Activated B cell treated with CpG ODN at 0.5 μM for 24 hours (primary cell): ENCODE data around the gene TOM1L1. TPM values are rescaled to one million over a fixed set of nuclear protein-coding genes. Genes with fewer than 3 reads are reported as not detected.

Experiments
- ATAC-seq: fragments of 200-7000 bp; cut with Tn5 transposase; one replicate; pipeline ENCODE4 v1.10.0; 2021; ENCODE audit warnings: low read depth, mild to moderate bottlenecking, moderate library complexity
- CTCF ChIA-PET: fragments of 350-600 bp; sonication (Branson Sonifier 250); formaldehyde crosslinking; loops from one replicate; lab custom pipeline; 2021; ENCODE audit warnings: antibody characterized with exemption; lab: Charles Lee
- POLR2A ChIA-PET: fragments of 350-600 bp; sonication (Branson Sonifier 250); formaldehyde crosslinking; loops from one replicate; lab custom pipeline; 2021; ENCODE audit warnings: antibody characterized with exemption; lab: Charles Lee
- DNase-seq: peaks from one replicate; pipeline ENCODE4 v3.0.0; 2022
- H3K27ac Mint-ChIP-seq: one replicate; pipeline ENCODE4 v1.8.0; 2020; ENCODE audit warnings: mixed read lengths
- H3K27me3 Mint-ChIP-seq: one replicate; pipeline ENCODE4 v1.8.0; 2021; ENCODE audit warnings: mixed read lengths
- H3K36me3 Mint-ChIP-seq: one replicate; pipeline ENCODE4 v1.8.0; 2021; ENCODE audit warnings: low read depth, mixed read lengths
- H3K4me1 Mint-ChIP-seq: one replicate; pipeline ENCODE4 v1.8.0; 2021; ENCODE audit warnings: mixed read lengths
- H3K4me3 Mint-ChIP-seq: one replicate; pipeline ENCODE4 v1.8.0; 2020; ENCODE audit warnings: mild to moderate bottlenecking, mixed read lengths
- H3K9me3 Mint-ChIP-seq: one replicate; pipeline ENCODE4 v1.8.0; 2020; ENCODE audit warnings: mixed read lengths
- CTCF ChIP-seq: fragments of 200-600 bp; IDR thresholded peaks from one replicate; pipeline ENCODE4 v1.8.0; 2022; ENCODE audit warnings: antibody characterized with exemption, mild to moderate bottlenecking
- intact Hi-C: fragments of 100-400 bp; cut with micrococcal nuclease; formaldehyde crosslinking; loops from one replicate; pipeline ENCODE4 v1.15.1; 2024
- total RNA-seq: library from RNA; stranded (reverse); gene quantifications from 2 replicates; pipeline ENCODE4 v1.2.3, GENCODE V29; 2022

The TOM1L1 gene
- total RNA-seq, 1 donor from 2014 or later: not detected

GRCh38 chr17:54948380-54948779 is 47.7 kb downstream of the TOM1L1 start:
- no peak for TF ChIP-seq CTCF

GRCh38 chr17:54950116-54950515 is 49.5 kb downstream of the TOM1L1 start:
- CTCF ChIA-PET: no interaction called here

More at GRCh38 chr17:54948380-54948779, 47.7 kb downstream of the TOM1L1 start:
- ChIA-PET CTCF (no interaction called here), POLR2A (no interaction called here)
- H3K9me3 Mint-ChIP-seq: no peaks in the 10 kb centered on the region
- ATAC-seq (no peak), DNase-seq (no peak)
- H3K27ac Mint-ChIP-seq: no peak overlapping the region
- H3K27me3 Mint-ChIP-seq: peaks cover 2% of the 10 kb centered on the region
- H3K36me3 Mint-ChIP-seq: peaks cover 2% of the 10 kb centered on the region
- H3K4me1 Mint-ChIP-seq: no peaks in the 10 kb centered on the region
- intact Hi-C loops: no loop called here
- no peak overlapping the region for H3K4me3 Mint-ChIP-seq

GRCh38 chr17:54951286-54951685 is 50.6 kb downstream of the TOM1L1 start:
- POLR2A ChIA-PET: no interaction called here
- ATAC-seq (no peak), DNase-seq (no peak)
- H3K4me1 Mint-ChIP-seq: no peaks in the 10 kb centered on the region
- peaks cover 2% of the 10 kb centered on the region for H3K27me3 Mint-ChIP-seq
- H3K27ac Mint-ChIP-seq: no peak overlapping the region
- intact Hi-C loops: no loop called here
- no peaks in the 10 kb centered on the region for H3K9me3 Mint-ChIP-seq
- CTCF ChIA-PET: no interaction called here
- H3K36me3 Mint-ChIP-seq: peaks cover 5% of the 10 kb centered on the region
- H3K4me3 Mint-ChIP-seq: no peak overlapping the region
- TF ChIP-seq CTCF: no peak

More at GRCh38 chr17:54950116-54950515, 49.5 kb downstream of the TOM1L1 start:
- Mint-ChIP-seq H3K9me3 (no peaks in the 10 kb centered on the region), H3K27me3 (peaks cover 2% of the 10 kb centered on the region), H3K4me1 (no peaks in the 10 kb centered on the region), H3K4me3 (no peak overlapping the region), H3K27ac (no peak overlapping the region), H3K36me3 (peaks cover 5% of the 10 kb centered on the region)
- POLR2A ChIA-PET: no interaction called here
- ATAC-seq: no peak
- intact Hi-C loops: no loop called here
- DNase-seq: no peak
- no peak for TF ChIP-seq CTCF

GRCh38 chr17:54956791-54957190 is 56.1 kb downstream of the TOM1L1 start:
- Mint-ChIP-seq H3K36me3 (peaks cover 34% of the 10 kb centered on the region), H3K4me1 (no peaks in the 10 kb centered on the region), H3K4me3 (no peak overlapping the region), H3K27ac (no peak overlapping the region), H3K27me3 (no peaks in the 10 kb centered on the region), H3K9me3 (no peaks in the 10 kb centered on the region)
- ATAC-seq (no peak), DNase-seq (no peak)
- POLR2A ChIA-PET: no interaction called here
- no peak for TF ChIP-seq CTCF
- CTCF ChIA-PET: no interaction called here
- intact Hi-C loops: no loop called here

- peaks cover 20% of the 10 kb centered on the region for H3K36me3 Mint-ChIP-seq
- POLR2A ChIA-PET: no interaction called here
- DNase-seq: no peak
Measured at GRCh38 chr17:54967621-54968261, 67.1 kb downstream of the TOM1L1 start.

More at GRCh38 chr17:54967621-54968261, 67.1 kb downstream of the TOM1L1 start:
- intact Hi-C loops: loop anchor here (1.0 to 10.0 kb wide), 5 partner anchors 267 to 785 kb away; partner anchors contain the start of genes HLF and PCTP
- peak; percentile 5 for ATAC-seq
- TF ChIP-seq CTCF: no peak
- H3K27ac Mint-ChIP-seq: no peak overlapping the region
- H3K27me3 Mint-ChIP-seq: no peaks in the 10 kb centered on the region
- H3K4me3 Mint-ChIP-seq: no peak overlapping the region
- H3K9me3 Mint-ChIP-seq: no peaks in the 10 kb centered on the region
- CTCF ChIA-PET: no interaction called here
- H3K4me1 Mint-ChIP-seq: peaks cover 25% of the 10 kb centered on the region
